HG02970 (cell line): ENCODE measurements around the gene IBA57.
"Not testable (repeated sequence)": the region's sequence is repeated elsewhere in the genome, so short reads cannot be mapped to it uniquely, and the experiment has no call there.

Experiments used
- ATAC-seq: cut with Tn5 transposase; IDR thresholded peaks from one replicate; pipeline ENCODE4 v1.9.1; 2021; ENCODE audit warnings: mild to moderate bottlenecking, moderate library complexity, moderate number of reproducible peaks; ENCODE audit not compliant: unreplicated experiment, low FRiP score

IBA57 gene

DNA sequence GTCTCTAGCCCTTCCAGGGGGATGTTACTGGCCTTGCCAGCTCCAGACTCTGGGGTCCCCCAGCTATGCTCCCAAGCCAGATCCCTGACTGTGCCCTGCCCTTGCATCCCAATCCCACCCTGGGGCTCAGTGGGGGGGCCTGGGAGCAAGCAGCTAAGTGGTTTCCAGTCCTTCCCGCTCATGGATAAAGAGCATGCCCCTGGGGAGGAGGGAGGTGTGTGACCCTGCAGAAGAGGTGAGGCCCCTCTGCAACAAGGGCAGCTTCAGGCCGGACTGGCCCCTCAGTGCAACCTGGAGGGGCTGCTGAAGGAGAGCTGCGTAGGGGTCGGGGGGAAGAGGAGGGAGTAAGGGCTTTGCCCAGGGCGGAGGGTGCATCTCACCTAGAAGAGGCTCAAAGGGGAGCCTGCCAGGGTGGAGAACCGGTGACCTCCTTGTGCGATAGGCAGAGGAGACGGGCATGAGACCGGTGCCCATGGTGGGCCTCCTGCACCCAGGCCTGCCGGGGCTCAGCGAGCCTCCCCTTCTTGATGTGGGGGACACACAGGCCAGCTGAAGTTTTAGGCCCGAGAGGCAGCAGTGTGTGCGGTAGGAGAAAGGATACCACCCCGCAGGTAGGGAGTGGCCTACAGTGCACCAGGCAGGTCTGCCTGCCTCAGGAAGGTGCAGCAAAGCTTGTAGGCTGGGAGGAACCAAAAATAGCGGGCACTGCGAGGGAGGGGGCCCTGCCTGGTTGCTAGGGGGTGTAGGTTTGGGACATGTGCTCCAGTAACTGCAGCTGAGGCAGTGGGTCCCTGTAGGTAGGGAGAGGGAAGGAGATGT, 45.3 kb downstream of the IBA57 start:
- no peak for ATAC-seq

DNA sequence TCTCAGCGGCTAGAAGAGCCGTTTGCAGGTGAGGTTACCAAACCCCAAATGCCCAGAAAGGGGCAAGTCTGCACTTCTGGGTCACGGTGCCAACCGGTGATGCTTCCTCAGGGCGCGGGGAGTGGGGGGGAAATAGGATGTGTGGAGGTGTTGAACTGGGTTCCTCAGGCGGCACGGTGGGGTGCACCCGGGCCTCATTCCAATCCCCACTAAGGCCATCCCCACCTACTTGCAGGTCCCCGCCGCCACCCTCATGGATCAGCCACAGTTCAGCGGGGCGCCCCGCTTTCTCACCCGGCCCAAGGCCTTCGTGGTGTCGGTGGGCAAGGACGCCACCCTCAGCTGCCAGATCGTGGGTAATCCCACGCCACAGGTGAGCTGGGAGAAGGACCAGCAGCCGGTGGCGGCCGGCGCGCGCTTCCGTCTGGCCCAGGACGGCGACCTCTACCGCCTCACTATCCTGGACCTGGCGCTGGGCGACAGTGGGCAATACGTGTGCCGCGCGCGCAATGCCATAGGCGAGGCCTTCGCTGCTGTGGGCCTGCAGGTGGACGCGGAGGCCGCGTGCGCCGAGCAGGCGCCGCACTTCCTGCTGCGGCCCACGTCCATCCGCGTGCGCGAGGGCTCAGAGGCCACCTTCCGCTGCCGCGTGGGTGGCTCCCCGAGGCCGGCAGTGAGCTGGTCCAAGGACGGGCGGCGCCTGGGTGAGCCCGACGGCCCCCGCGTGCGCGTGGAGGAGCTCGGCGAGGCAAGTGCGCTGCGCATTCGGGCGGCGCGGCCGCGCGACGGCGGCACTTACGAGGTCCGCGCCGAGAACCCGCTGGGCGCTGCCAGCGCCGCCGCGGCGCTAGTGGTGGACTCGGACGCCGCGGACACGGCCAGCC, 46.2 kb downstream of the IBA57 start:
- ATAC-seq = no peak

DNA sequence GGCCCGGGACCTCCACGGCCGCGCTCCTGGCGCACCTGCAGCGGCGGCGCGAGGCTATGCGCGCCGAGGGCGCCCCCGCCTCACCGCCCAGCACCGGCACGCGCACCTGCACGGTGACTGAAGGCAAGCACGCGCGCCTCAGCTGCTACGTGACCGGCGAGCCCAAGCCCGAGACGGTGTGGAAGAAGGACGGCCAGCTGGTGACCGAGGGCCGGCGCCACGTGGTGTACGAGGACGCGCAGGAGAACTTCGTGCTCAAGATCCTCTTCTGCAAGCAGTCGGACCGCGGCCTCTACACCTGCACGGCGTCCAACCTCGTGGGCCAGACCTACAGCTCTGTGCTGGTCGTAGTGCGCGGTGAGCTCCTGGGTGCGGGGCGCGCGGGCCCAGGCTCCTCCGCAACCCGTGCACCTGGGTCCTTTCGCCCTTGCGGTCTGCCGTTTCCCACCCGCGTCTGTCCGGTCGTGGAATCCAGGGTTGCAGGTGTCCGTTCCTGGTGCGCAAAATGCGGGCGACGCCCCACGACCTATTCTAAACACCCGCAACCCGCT, 46.9 kb downstream of the IBA57 start:
- ATAC-seq = no peak

DNA sequence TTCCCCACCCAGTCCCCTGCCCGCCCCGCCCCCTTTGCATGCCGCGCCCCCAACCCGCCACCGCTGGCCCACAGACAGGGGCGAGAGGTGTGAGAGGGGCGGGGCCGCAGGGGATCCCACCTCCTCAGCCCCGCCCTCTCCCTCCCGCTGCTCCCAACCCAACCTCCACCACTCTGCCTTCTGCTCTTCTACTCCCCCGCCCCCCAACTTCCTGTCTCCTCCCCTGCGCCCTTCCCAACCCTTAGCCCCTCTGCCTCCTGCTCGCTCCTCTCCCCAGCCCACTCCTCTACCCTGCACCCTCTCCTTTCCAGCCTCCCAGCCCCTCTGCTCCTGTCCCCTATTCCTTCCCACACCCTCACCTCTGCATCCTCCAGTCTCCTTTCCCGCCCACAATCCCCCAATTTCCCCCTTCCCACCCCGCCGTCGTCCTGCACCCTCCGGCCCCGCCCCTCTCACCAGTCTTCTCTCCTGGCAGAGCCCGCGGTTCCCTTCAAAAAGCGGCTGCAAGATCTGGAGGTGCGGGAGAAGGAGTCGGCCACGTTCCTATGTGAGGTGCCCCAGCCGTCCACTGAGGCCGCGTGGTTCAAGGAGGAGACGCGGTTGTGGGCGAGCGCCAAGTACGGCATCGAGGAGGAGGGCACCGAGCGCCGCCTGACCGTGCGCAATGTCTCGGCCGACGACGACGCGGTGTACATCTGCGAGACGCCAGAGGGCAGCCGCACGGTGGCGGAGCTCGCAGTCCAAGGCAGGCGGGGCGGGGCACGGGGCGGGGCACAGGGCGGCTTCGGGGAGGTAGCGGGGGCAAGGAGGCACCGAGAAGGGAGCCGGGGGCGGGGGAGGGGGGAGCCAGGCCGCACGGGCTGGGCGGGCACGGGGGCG, 47.6 kb downstream of the IBA57 start:
- ATAC-seq = peak; percentile 62

DNA sequence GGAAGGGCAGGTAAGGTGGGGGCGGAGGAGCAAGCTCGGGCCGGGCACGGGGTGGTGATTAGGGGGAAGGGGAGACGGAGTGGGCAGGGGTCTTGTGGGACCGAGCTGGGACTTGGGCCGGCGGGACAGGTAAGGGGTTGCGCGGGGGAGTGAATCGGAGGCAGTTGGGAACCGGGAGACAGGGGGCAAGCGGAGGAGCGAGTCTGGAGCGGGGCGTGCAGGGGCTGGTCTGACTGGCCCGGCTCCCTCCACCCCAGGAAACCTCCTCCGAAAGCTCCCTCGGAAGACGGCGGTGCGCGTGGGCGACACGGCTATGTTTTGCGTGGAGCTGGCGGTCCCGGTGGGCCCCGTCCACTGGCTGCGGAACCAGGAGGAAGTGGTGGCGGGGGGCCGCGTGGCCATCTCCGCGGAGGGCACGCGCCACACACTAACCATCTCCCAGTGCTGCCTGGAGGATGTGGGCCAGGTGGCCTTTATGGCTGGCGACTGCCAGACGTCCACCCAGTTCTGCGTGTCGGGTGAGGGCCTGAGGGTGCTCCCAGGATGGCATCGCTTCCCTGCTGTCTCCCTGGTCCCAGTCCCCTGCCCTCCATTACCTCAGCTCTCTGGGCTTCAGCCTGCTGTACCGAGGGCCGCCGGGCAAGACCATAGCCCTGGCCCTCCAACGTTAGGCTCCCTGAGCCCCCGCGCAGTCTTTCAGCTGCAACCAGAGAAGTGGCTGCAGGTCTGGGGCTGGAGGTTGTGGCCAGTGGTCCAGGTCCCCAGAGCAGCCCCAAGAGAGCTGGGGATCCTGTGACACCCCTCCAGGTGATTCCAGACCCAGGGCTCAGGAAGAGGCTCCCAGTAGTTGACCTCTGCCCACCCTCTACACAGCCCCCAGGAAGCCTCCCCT, 48.6 kb downstream of the IBA57 start:
- ATAC-seq = no peak

DNA sequence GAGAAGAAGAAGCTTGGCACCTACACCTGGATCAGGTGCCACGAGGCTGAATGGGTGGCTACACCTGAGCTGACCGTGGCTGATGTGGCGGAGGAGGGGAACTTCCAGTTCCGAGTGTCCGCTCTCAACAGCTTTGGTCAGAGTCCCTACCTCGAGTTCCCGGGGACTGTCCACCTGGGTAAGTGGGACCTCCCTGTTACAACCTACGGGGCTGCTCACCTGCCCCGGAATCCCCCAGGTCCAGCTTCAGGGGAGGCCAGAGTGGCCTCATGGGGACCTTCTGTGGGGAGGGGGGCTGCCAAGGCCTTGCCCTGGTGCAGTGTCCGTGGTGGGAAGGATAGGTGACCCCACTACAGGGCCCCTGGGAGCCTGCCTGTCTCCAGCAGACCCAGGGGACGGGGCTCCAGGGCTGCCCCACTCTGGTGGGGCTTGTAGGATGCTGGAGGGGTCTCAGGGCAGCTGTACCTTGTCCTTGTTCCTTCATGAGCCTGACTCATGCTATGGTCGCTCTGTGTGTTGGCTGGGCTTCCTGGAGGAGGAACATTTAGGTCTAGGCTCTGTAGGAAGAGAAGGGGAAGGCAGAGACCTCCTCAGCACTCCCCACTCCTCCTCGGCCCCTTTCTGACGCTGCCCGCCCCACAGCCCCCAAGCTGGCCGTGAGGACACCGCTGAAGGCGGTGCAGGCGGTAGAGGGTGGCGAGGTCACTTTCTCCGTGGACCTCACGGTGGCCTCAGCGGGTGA, 49.5 kb downstream of the IBA57 start:
- no peak for ATAC-seq

DNA sequence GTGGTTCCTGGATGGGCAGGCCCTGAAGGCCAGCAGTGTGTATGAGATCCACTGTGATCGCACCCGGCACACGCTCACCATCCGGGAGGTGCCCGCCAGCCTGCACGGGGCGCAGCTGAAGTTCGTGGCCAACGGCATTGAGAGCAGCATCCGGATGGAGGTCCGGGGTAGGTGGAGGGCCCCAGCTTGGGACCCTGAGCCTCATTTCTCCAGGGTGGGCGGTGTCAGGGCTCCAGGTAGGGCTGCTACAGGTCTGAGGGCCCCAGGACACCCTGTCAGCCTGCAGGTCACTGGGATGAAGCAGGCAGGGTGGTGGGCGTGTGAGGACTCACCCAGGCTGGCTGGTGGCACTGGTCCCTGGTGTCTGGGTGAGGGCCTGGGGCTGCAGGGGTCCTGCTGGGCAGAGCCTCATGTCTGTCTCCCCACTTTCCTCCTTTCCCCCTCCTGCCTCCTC, 50.1 kb downstream of the IBA57 start:
- ATAC-seq = no peak

DNA sequence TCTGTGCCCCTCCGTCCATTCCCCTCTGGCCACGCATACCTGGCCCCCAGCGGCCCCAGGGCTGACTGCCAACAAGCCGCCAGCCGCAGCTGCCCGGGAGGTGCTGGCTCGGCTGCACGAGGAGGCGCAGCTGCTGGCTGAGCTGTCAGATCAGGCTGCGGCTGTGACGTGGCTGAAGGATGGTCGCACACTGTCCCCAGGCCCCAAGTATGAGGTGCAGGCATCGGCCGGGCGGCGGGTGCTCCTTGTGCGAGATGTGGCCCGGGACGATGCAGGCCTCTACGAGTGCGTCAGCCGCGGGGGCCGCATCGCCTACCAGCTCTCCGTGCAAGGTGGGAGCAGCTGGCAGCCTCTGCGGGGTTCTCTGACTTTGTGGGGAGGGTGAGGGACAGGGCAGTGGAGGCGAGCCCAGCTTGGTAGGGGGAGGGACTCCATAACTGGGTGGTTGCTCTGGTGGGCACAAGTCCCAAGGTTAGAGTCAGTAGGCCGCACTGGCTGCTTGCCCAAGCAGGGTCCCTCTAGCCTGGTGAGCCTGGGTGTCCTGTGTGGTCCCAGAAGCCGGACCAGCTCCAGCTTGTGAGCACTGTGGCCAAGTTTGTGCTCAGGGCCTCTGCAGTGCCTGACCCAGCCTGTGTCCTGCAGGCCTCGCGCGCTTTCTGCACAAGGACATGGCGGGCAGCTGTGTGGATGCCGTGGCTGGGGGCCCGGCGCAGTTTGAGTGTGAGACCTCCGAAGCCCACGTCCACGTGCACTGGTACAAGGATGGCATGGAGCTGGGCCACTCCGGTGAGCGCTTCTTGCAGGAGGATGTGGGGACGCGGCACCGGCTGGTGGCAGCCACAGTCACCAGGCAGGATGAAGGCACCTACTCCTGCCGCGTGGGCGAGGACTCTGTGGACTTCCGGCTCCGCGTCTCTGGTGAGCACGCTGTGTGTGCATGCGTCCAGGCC, 51.0 kb downstream of the IBA57 start:
- no peak for ATAC-seq

DNA sequence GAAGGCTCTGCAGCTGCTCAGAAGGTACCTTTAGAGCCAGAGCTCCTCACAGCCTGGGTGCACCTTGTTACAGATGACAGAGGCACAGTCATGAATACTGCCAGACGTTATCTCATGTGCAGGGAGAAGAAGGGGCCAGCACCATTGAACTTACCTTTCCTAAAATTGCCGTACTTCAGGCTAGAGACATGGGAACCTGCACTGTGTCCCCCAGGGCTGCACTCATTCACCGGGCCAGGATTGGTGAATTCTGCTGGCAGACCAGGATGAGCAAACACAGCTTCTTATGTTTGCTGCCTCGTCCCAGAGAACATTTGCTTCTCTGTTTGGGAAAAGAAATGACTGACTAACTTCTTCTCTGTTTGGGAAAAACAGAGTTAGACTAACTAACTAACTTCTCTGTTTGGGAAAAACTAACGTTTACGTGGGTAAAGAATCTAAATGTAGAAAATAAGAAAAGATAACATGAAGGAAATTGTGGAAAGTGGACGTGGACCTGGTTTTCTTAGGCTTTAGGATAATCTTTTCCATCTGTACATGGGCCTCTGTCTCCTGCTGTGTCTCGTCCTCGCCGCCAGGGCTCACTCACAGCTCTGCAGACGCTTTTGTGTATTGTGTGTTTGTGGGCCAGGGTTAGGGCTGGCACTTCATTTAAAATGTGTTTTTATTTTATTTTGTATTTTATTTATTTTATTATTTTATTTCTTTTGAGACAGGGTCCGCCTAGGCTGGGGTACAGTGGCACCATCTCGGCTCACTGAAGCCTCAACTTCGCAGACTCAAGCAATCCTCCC, 52.1 kb downstream of the IBA57 start:
- ATAC-seq = no peak

DNA sequence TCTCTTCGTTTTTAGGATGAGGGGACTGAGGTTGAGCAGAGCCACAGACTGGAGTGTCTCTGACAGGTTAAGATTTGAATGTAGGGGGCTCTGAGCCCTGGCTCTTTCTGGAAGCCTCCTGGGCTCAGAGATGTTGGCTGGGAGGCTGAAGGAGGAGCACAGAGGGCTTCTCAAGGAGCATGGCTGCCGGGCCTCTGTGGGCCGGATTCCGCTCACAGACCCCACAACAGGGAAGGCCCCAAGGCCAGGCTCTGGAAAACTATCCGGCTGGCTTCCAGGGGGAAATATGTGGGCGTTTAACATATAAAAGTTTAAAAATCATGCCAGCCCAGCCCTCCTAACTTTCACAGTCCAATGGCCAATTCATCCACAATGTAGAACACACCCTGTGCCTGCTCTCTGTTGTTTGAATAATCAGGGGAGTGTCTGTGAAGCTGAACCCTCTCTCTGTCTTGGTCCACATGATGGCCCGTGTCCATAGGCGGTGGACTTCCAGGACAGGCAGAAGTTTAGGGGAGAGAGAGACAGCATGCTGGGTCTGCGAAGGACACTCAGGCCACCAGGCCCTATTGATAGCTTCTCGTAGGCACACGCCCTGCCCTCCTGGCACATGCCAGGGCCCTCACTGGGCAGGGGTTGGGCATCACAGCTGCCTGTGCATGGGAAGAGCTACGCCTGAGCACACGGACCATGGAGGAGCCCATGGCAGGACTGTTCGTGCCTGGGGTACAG, 53.1 kb downstream of the IBA57 start:
- no peak for ATAC-seq

DNA sequence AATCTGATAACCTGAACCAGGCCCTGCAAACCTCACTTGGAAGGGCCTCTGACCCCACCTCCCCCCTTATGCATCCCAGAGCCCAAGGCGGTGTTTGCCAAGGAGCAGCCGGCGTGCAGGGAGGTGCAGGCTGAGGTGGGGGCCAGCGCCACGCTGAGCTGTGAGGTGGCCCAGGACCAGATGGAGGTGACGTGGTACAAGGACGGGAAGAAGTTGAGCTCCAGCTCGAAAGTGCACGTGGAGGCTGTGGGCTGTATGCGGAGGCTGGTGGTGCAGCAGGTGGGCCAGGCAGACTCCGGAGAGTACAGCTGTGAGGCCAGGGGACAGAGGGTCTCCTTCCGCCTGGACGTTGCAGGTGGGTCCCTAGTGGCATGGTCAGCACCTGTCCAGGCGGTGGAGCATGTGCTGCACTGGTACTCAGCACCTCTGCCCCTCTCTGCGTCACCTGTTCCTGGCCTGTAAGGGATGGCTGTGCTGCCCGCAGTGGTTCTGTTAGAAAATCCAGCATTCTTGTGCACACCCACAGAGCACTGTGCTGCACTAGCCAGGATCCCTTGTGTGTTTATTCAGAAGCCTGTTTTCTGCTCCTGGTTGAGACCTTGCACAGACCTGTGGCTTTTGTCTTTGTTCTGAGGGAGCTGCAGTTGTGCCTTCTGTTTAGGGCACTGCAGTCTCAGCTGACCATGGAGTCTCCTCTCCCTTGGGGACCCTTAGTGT, 53.8 kb downstream of the IBA57 start:
- no peak for ATAC-seq

DNA sequence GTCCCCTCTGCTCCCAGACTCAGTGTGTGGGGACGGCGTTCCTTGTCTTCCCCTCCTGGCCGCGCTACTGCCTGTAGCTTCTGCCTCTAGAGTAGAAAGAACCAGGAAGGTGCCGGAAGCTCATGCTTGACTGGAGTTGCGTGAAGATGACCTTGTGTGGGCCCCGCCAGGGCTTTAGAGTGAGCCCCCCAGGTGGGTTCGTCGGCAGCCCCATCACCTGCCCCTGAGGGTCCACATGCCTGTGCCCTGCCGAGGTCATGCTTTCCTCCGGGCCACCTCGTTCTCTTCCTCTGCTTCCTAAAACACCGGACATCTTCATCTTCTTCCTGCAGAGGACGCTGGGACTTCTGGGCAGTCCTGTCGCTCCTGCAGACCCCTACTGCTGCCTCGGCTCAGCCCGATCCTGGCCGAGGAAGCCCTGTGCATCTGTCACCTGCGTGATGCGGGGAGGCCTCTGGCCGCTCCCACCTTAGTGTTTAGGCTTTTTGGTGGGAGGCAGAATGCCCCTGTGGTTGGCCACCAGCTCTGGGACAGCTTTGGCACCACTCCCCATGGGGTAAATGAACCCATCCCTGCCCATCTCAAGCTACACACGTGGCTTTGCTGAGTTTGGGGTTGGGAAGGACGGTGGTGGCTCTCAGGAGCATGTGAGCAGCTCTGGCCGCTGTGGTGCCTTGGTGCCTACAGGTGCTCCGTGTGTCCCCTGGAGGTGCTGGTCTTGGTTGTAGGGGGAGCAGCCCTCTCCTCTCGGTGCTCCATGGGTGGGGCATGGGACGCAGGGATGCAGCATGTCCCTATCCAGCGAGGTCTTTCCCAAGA, 54.6 kb downstream of the IBA57 start:
- no peak for ATAC-seq

DNA sequence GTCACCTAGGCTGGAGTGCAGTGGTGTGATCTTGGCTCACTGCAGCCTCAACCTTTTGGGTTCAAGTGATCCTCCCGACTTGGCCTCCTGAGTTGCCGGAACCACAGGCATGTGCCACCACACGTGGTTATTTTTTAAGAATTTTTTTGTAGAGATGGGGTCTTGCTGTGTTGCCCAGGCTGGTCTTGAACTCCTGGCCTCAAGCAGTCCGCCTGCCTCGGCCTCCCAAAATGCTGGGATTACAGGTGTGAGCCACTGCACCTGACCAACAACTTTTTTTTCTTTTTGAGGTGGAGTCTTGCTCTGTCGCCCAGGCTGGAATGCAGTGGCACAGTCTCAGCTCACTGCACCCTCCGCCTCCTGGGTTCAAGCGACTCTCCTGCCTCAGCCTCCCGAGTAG, 55.5 kb downstream of the IBA57 start:
- not testable (repeated sequence) for ATAC-seq

DNA sequence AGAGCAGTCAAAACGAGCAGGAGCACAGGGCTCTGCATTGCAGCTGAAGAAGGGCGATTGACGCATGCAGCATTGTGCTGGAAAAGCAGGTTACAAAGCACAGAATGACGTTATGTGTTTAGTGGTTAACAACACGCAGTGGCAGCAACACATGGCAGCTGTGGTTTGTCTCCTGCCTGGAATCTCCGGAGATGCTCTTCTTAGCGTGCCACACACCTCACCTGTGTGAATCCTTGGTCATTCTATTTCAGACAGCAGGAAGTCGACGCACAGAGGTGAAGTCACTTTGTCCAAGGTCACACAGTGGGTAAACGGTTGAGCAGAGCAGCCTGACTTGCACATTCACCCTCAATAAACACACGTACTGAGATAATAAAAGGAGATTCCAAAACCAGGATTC, 56.9 kb downstream of the IBA57 start:
- ATAC-seq = no peak
